HG03108 (cell line): ENCODE data around the gene FGFBP1.

ENCODE experiments used
- ATAC-seq: cut with Tn5 transposase; IDR thresholded peaks from one replicate; pipeline ENCODE4 v1.9.1; 2021; ENCODE audit warnings: moderate library complexity; ENCODE audit not compliant: unreplicated experiment

Gene FGFBP1

GRCh38 chr4:15938640-15939039 is at the start of gene FGFBP1:
TSS of gene FGFBP1 (minus strand) at chr4:15938740. CDS start at chr4:15936632, 2,108 bp downstream.
- no peak for ATAC-seq

GRCh38 chr4:15988222-15988621 is 49.7 kb upstream of the FGFBP1 start:
- no peak for ATAC-seq

GRCh38 chr4:15986907-15987306 is 48.4 kb upstream of the FGFBP1 start:
- ATAC-seq: no peak

GRCh38 chr4:15983610-15984009 is 45.1 kb upstream of the FGFBP1 start:
- ATAC-seq: no peak

- no peak for ATAC-seq
Measured at GRCh38 chr4:15982842-15983524, 44.4 kb upstream of the FGFBP1 start.

GRCh38 chr4:15976456-15977447 is 38.2 kb upstream of the FGFBP1 start:
- ATAC-seq: no peak

GRCh38 chr4:15971068-15971801 is 32.7 kb upstream of the FGFBP1 start:
- no peak for ATAC-seq

GRCh38 chr4:15968551-15969300 is 30.2 kb upstream of the FGFBP1 start:
- ATAC-seq: no peak

- ATAC-seq: no peak
Measured at GRCh38 chr4:15965325-15965724, 26.8 kb upstream of the FGFBP1 start.

GRCh38 chr4:15964159-15964558 is 25.6 kb upstream of the FGFBP1 start:
- no peak for ATAC-seq

GRCh38 chr4:15963576-15963975 is 25.0 kb upstream of the FGFBP1 start:
- peak; percentile 67 for ATAC-seq

GRCh38 chr4:15963001-15963451 is 24.5 kb upstream of the FGFBP1 start, which contains the start of gene FGFBP2:
TSS of gene FGFBP2 (minus strand) at chr4:15963175. CDS start at chr4:15963129, 46 bp downstream.
- ATAC-seq: peak; percentile 51

GRCh38 chr4:15961781-15962510 is 23.4 kb upstream of the FGFBP1 start:
- ATAC-seq: no peak

GRCh38 chr4:15958562-15958961 is 20.0 kb upstream of the FGFBP1 start:
- no peak for ATAC-seq

- ATAC-seq: peak; percentile 79
Measured at GRCh38 chr4:15956179-15956850, 17.8 kb upstream of the FGFBP1 start.

GRCh38 chr4:15955670-15956069 is 17.1 kb upstream of the FGFBP1 start:
- no peak for ATAC-seq

GRCh38 chr4:15953625-15954024 is 15.1 kb upstream of the FGFBP1 start:
- ATAC-seq: no peak

GRCh38 chr4:15951781-15952180 is 13.2 kb upstream of the FGFBP1 start:
- ATAC-seq: no peak

GRCh38 chr4:15948826-15949225 is 10.3 kb upstream of the FGFBP1 start:
- ATAC-seq: no peak
